ENCODE results near the gene WFIKKN2. TPM values are rescaled to one million over a fixed set of nuclear protein-coding genes. Genes with fewer than 3 reads are reported as not detected.
A peak's percentile ranks its signal among the peaks of the same experiment; 100 is the strongest.

The WFIKKN2 gene
- total and polyA plus RNA-seq, 2 of the 4 experiments (the other 2 are of a cell fraction): 0.02 TPM; not detected in 1

DNA sequence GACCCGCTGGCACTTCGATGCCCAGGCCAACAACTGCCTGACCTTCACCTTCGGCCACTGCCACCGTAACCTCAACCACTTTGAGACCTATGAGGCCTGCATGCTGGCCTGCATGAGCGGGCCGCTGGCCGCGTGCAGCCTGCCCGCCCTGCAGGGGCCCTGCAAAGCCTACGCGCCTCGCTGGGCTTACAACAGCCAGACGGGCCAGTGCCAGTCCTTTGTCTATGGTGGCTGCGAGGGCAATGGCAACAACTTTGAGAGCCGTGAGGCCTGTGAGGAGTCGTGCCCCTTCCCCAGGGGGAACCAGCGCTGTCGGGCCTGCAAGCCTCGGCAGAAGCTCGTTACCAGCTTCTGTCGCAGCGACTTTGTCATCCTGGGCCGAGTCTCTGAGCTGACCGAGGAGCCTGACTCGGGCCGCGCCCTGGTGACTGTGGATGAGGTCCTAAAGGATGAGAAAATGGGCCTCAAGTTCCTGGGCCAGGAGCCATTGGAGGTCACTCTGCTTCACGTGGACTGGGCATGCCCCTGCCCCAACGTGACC, 5.0 kb downstream of the WFIKKN2 start:
- no peak overlapping the region for H4K91ac ChIP-seq (ENCODE audit: insufficient read depth, low read depth, low read length)
- no peak overlapping the region for H3K9ac ChIP-seq (ENCODE audit: low read depth, low read length)
- dilution Hi-C loops (cut with HindIII; ENCODE audit: low sequenced_read_pairs, unreplicated experiment): no loop called here
- H3K36me3 ChIP-seq (ENCODE audit: control insufficient read depth, insufficient read depth, low read length): no peaks in the 10 kb centered on the region
- H3K56ac ChIP-seq (ENCODE audit: extremely low read depth, insufficient read depth, low read length): no peak overlapping the region
- no peak overlapping the region for H4K5ac ChIP-seq (ENCODE audit: low read depth, low read length)
- ATAC-seq (ENCODE audit: low read depth): no peak
- BruUV-seq (replicated peaks): no TSS peak
- no peak for DNase-seq
- no peak overlapping the region for H3K4ac ChIP-seq (ENCODE audit: low read depth, low read length)
- TF ChIP-seq MXI1 (IDR thresholded peaks at IDR 0.05; ENCODE audit: borderline replicate concordance, low read depth, low read length) (no peak), RAD21 (IDR thresholded peaks at IDR 0.05; ENCODE audit: low read length) (no peak), CHD1 (IDR thresholded peaks at IDR 0.05; ENCODE audit: low read depth, low read length) (no peak), POLR2A (IDR thresholded peaks at IDR 0.05; ENCODE audit: low read depth, low read length) (no peak), BHLHE40 (IDR thresholded peaks at IDR 0.05; ENCODE audit: low read depth, low read length) (no peak), CEBPB (IDR thresholded peaks at IDR 0.05; ENCODE audit: low read depth, low read length) (no peak), SMC3 (IDR thresholded peaks at IDR 0.05; ENCODE audit: low read depth, low read length) (no peak), RFX5 (IDR thresholded peaks at IDR 0.05; ENCODE audit: low read depth, low read length) (no peak), MAFK (IDR thresholded peaks at IDR 0.05; ENCODE audit: low read depth, low read length) (no peak), NFE2L2 (IDR thresholded peaks at IDR 0.05; ENCODE audit: low read depth, low read length) (no peak), FOS (IDR thresholded peaks at IDR 0.05; ENCODE audit: low read depth, low read length) (no peak), MAZ (IDR thresholded peaks at IDR 0.05; ENCODE audit: borderline replicate concordance, low read depth, low read length) (no peak), RCOR1 (IDR thresholded peaks at IDR 0.05; ENCODE audit: insufficient replicate concordance, low read length) (no peak)
- TF ChIP-seq, protein P1, sequence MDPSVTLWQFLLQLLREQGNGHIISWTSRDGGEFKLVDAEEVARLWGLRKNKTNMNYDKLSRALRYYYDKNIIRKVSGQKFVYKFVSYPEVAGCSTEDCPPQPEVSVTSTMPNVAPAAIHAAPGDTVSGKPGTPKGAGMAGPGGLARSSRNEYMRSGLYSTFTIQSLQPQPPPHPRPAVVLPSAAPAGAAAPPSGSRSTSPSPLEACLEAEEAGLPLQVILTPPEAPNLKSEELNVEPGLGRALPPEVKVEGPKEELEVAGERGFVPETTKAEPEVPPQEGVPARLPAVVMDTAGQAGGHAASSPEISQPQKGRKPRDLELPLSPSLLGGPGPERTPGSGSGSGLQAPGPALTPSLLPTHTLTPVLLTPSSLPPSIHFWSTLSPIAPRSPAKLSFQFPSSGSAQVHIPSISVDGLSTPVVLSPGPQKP (IDR thresholded peaks at IDR 0.05; ENCODE audit: borderline replicate concordance, low read depth, low read length): no peak
- TF ChIP-seq, protein P2, sequence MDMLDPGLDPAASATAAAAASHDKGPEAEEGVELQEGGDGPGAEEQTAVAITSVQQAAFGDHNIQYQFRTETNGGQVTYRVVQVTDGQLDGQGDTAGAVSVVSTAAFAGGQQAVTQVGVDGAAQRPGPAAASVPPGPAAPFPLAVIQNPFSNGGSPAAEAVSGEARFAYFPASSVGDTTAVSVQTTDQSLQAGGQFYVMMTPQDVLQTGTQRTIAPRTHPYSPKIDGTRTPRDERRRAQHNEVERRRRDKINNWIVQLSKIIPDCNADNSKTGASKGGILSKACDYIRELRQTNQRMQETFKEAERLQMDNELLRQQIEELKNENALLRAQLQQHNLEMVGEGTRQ (IDR thresholded peaks at IDR 0.05; ENCODE audit: low read depth, low read length): no peak
- TF ChIP-seq, protein P3, sequence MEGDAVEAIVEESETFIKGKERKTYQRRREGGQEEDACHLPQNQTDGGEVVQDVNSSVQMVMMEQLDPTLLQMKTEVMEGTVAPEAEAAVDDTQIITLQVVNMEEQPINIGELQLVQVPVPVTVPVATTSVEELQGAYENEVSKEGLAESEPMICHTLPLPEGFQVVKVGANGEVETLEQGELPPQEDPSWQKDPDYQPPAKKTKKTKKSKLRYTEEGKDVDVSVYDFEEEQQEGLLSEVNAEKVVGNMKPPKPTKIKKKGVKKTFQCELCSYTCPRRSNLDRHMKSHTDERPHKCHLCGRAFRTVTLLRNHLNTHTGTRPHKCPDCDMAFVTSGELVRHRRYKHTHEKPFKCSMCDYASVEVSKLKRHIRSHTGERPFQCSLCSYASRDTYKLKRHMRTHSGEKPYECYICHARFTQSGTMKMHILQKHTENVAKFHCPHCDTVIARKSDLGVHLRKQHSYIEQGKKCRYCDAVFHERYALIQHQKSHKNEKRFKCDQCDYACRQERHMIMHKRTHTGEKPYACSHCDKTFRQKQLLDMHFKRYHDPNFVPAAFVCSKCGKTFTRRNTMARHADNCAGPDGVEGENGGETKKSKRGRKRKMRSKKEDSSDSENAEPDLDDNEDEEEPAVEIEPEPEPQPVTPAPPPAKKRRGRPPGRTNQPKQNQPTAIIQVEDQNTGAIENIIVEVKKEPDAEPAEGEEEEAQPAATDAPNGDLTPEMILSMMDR (conservative IDR thresholded peaks at IDR 0.05; ENCODE audit: low read depth, low read length): no peak
- no peak overlapping the region for H3K14ac ChIP-seq (replicated peaks; ENCODE audit: low read depth, low read length)
- no peaks in the 10 kb centered on the region for H4K20me1 ChIP-seq (ENCODE audit: insufficient read depth, low read length)
- no peak overlapping the region for H2BK20ac ChIP-seq (ENCODE audit: low read depth, low read length)
- H3K18ac ChIP-seq (ENCODE audit: low read depth, low read length): no peak overlapping the region
- no peak overlapping the region for H2BK120ac ChIP-seq (ENCODE audit: low read depth, low read length)
- H3K4me1 ChIP-seq (ENCODE audit: control insufficient read depth, insufficient read depth, low read length): peaks cover 4% of the 10 kb centered on the region; the same call in 1 of the 2 replicates
- no peak overlapping the region for H3K27ac ChIP-seq (ENCODE audit: insufficient read depth, low read length)
- ChIA-PET POLR2A (ENCODE audit: unreplicated experiment) (no interaction called here), CTCF (interaction anchor here (0.8 kb wide), 1 partner anchor 58 kb away, joined by 6 read pairs; no protein-coding TSS in a partner anchor)
- H2AK5ac ChIP-seq (ENCODE audit: low read depth, low read length): 0 out of 2 replicates have a peak overlapping the region, but pooled peaks have one; percentile 3
- H4K8ac ChIP-seq (ENCODE audit: low read depth in 2 of 2, low read length in 2 of 2): no peak overlapping the region
- H3K23ac ChIP-seq (ENCODE audit: low read depth, low read length): no peak overlapping the region
- H2BK15ac ChIP-seq (ENCODE audit: low read depth, low read length): no peak overlapping the region
- intact Hi-C loops (cut with micrococcal nuclease): loop anchor here (5.0 kb wide), 1 partner anchor 358 kb away; no protein-coding TSS in a partner anchor
- no peak overlapping the region for H2AFZ ChIP-seq (replicated peaks; ENCODE audit: low read length, poor library complexity)
- in situ Hi-C loops (cut with MboI; ENCODE audit: low sequenced_read_pairs): loop anchor here (5.0 kb wide), 2 partner anchors 53 to 293 kb away; partner anchors contain the start of gene SPATA20
- H3K9me3 ChIP-seq (ENCODE audit: control insufficient read depth, insufficient read depth, low read length): no peaks in the 10 kb centered on the region
- no peaks in the 10 kb centered on the region for H3K9me1 ChIP-seq (ENCODE audit: insufficient read depth, low read length)
- peaks cover 3% of the 10 kb centered on the region; the same call in 1 of the 2 replicates for H3K27me3 ChIP-seq (ENCODE audit: control insufficient read depth, insufficient read depth, low read length)
- no peak overlapping the region for H3K4me2 ChIP-seq (ENCODE audit: low read depth, low read length)
- no peak overlapping the region for H2AK9ac ChIP-seq (replicated peaks; ENCODE audit: low read depth, low read length, poor library complexity)
- WGBS, 2 experiments (ENCODE audit: extremely low coverage in 2 of 2, insufficient read length in 1 of 2): 90% methylated on average over 20 of the region's 29 CpGs; no CpG with 5 or more reads in 1 of the 2 experiments
- no peaks in the 10 kb centered on the region for H3K79me1 ChIP-seq (ENCODE audit: low read depth in 1 of 2, low read length in 2 of 2)
- no peak overlapping the region for H2BK5ac ChIP-seq (ENCODE audit: low read depth, low read length, poor library complexity, severe bottlenecking)
- no peak overlapping the region for H3K4me3 ChIP-seq (ENCODE audit: insufficient read depth, low read depth, low read length)

Measured in IMR-90 (cell line).